Ovary (tissue), 3 donors: ENCODE measurements around the gene MYL4.

Source experiments
- CTCF ChIP-seq, 3 donors: fragments of 450-650 bp in 2 of 3; fragments of 200-600 bp in 1 of 3; IDR thresholded peaks; one replicate each; pipeline versions ENCODE4 v1.5.1 to v1.8.0; 2016 to 2022; ENCODE audit warnings: antibody characterized with exemption in 3 of 3, mild to moderate bottlenecking in 1 of 3
- EP300 ChIP-seq: sonication (generic); formaldehyde crosslinking; IDR thresholded peaks from one replicate; pipeline ENCODE4 v1.6.1; 2017; ENCODE audit warnings: antibody characterized with exemption
- donor health status: DM: no; HTN: no; CAD: no.

- TF ChIP-seq CTCF (IDR thresholded peaks at IDR 0.05) (no peak), EP300 (no peak)
These were observed 44.0 kb upstream of the MYL4 start for GRCh38 chr17:47165137-47165536.
